AG09319 (cell line): Measurements from ENCODE around the gene AGAP1.
"Not testable (repeated sequence)": the region's sequence is repeated elsewhere in the genome, so short reads cannot be mapped to it uniquely, and the experiment has no call there.

ENCODE experiments used
- DNase-seq: peaks from one replicate; pipeline ENCODE4 v3.0.0-alpha.2; 2010; ENCODE audit warnings: low read depth; ENCODE audit errors: extremely low read depth
- CTCF ChIP-seq: IDR thresholded peaks from 2 replicates; pipeline ENCODE4 v1.5.1; 2011; ENCODE audit warnings: low read depth, mild to moderate bottlenecking, inconsistent platforms, low read length, moderate library complexity

The AGAP1 gene

GRCh38 chr2:235752846-235753245 is 259.0 kb downstream of the AGAP1 start:
- no peak for TF ChIP-seq CTCF
- no peak for DNase-seq

GRCh38 chr2:235754357-235755207 is 260.7 kb downstream of the AGAP1 start:
- no peak for DNase-seq
- no peak for TF ChIP-seq CTCF

GRCh38 chr2:235756491-235756890 is 262.6 kb downstream of the AGAP1 start:
- DNase-seq, result no peak
- no peak for TF ChIP-seq CTCF

- TF ChIP-seq CTCF, result no peak
- DNase-seq, result no peak
Observed at GRCh38 chr2:235757212-235757611, 263.4 kb downstream of the AGAP1 start.

- TF ChIP-seq CTCF, result no peak
- no peak for DNase-seq
Observed at GRCh38 chr2:235757640-235758039, 263.8 kb downstream of the AGAP1 start.

- no peak for DNase-seq
- TF ChIP-seq CTCF, result no peak
Observed at GRCh38 chr2:235762832-235763598, 269.2 kb downstream of the AGAP1 start.

GRCh38 chr2:235763816-235764215 is 270.0 kb downstream of the AGAP1 start:
- no peak for TF ChIP-seq CTCF
- no peak for DNase-seq

- DNase-seq, result not testable (repeated sequence)
Observed at GRCh38 chr2:235764478-235764877, 270.6 kb downstream of the AGAP1 start.
